DND-41 (cell line): ENCODE data around the gene ARFIP2.

ENCODE experiments used
- ATAC-seq: fragments of 200-7000 bp; cut with Tn5 transposase; 3 replicates; pipeline ENCODE4 v1.9.1; 2021; ENCODE audit warnings: low read depth; ENCODE audit not compliant: insufficient read depth
- DNase-seq: peaks from one replicate; pipeline ENCODE4 v3.0.0-alpha.2; 2020
- H2AFZ ChIP-seq: 2 replicates; pipeline ENCODE4 v1.6.0; 2012; ENCODE audit warnings: low read depth, low read length
- H3K27ac ChIP-seq: 2 replicates; pipeline ENCODE4 v1.5.1; 2012; ENCODE audit warnings: low read length, inconsistent platforms
- H3K27me3 ChIP-seq: fragments of 200-600 bp; sonication (generic); 2 replicates; pipeline ENCODE4 v1.6.0; 2012; ENCODE audit warnings: low read length, mild to moderate bottlenecking, inconsistent platforms; ENCODE audit not compliant: insufficient read depth, poor library complexity
- H3K36me3 ChIP-seq: 2 replicates; pipeline ENCODE4 v1.5.1; 2012; ENCODE audit warnings: low read length, inconsistent platforms; ENCODE audit not compliant: insufficient read depth
- H3K4me1 ChIP-seq: 2 replicates; pipeline ENCODE4 v1.5.1; 2012; ENCODE audit warnings: mild to moderate bottlenecking, low read length; ENCODE audit not compliant: insufficient read depth
- H3K4me2 ChIP-seq: 2 replicates; pipeline ENCODE4 v1.6.0; 2012; ENCODE audit warnings: mild to moderate bottlenecking, moderate library complexity, low read length, inconsistent platforms; ENCODE audit not compliant: insufficient read depth
- H3K4me3 ChIP-seq, 2 experiments: fragments of 200-600 bp in 1 of 2; shearing (Covaris generic) in 1 of 2; 2 replicates each; pipeline ENCODE4 v1.5.1; 2012 to 2016; ENCODE audit warnings: inconsistent platforms in 2 of 2, low read length in 2 of 2, mild to moderate bottlenecking in 2 of 2, low read depth in 1 of 2, moderate library complexity in 1 of 2
- H3K79me2 ChIP-seq: 2 replicates; pipeline ENCODE4 v1.6.0; 2012; ENCODE audit warnings: low read length, inconsistent platforms; ENCODE audit not compliant: insufficient read depth
- H3K9ac ChIP-seq: 2 replicates; pipeline ENCODE4 v1.6.0; 2012; ENCODE audit warnings: low read depth, mild to moderate bottlenecking, inconsistent platforms, low read length, moderate library complexity
- H3K9me3 ChIP-seq: 2 replicates; pipeline ENCODE4 v1.5.1; 2012; ENCODE audit warnings: low read length, moderate library complexity, mild to moderate bottlenecking, inconsistent platforms; ENCODE audit not compliant: insufficient read depth, severe bottlenecking
- H4K20me1 ChIP-seq: 2 replicates; pipeline ENCODE4 v1.6.0; 2012; ENCODE audit warnings: low read length; ENCODE audit not compliant: insufficient read depth
- EZH2 ChIP-seq: IDR thresholded peaks from 3 replicates; pipeline ENCODE4 v1.6.1; 2012; ENCODE audit warnings: borderline replicate concordance, low read depth, mild to moderate bottlenecking, moderate library complexity, low read length, inconsistent platforms; ENCODE audit not compliant: severe bottlenecking
- TF ChIP-seq, protein P1 (sequence below): IDR thresholded peaks from 2 replicates; pipeline ENCODE4 v1.5.1; 2012; ENCODE audit warnings: borderline replicate concordance, low read length, moderate library complexity, mild to moderate bottlenecking; ENCODE audit not compliant: poor library complexity, severe bottlenecking; ENCODE audit errors: extremely low read depth

ARFIP2 gene

DNA sequence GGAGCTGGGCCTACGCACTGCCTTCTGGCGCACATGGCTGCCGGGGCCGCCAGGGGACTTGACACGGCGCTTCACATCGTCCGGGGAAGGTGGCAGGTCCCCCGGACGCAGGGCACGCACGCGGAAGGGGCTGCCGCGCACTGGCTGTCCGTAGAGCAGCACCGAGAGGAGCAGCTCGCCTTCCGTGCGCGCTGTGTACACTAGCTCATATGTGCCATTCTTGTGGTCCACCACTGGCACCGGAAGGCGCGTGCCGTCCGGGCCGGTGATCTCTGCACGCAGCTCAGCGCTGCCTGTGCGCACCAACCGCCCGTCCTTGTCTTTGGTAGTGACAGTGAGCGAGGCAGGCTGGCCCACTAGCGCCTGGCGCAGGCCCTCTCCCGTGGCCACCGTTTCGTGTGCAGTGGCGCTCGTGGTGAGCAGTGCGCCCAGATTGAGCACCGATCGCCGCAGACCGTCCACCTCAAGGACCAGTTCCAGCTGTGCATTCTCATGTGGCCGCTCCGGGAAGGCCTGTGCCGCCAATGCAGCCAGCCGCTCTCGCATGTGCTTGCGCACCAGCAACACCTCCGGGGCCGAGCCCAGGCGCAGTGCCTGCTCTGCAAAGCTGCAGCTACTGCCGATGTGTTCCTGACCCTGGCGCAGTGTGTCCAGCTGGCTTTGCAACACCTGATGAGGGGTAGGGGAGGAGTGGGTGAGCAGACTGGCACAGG lies 24.6 kb downstream of the ARFIP2 start:
- no peak for ATAC-seq
- no peak overlapping the region for H3K4me2 ChIP-seq
- TF ChIP-seq EZH2, result no peak
- TF ChIP-seq, protein P1, sequence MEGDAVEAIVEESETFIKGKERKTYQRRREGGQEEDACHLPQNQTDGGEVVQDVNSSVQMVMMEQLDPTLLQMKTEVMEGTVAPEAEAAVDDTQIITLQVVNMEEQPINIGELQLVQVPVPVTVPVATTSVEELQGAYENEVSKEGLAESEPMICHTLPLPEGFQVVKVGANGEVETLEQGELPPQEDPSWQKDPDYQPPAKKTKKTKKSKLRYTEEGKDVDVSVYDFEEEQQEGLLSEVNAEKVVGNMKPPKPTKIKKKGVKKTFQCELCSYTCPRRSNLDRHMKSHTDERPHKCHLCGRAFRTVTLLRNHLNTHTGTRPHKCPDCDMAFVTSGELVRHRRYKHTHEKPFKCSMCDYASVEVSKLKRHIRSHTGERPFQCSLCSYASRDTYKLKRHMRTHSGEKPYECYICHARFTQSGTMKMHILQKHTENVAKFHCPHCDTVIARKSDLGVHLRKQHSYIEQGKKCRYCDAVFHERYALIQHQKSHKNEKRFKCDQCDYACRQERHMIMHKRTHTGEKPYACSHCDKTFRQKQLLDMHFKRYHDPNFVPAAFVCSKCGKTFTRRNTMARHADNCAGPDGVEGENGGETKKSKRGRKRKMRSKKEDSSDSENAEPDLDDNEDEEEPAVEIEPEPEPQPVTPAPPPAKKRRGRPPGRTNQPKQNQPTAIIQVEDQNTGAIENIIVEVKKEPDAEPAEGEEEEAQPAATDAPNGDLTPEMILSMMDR, result no peak
- no peaks in the 10 kb centered on the region for H3K79me2 ChIP-seq
- H3K36me3 ChIP-seq, result peaks cover 22% of the 10 kb centered on the region
- H3K27me3 ChIP-seq, result no peaks in the 10 kb centered on the region
- H3K9ac ChIP-seq, result no peak overlapping the region
- no peak overlapping the region for H3K4me3 ChIP-seq
- no peak for DNase-seq
- H4K20me1 ChIP-seq, result no peaks in the 10 kb centered on the region
- no peaks in the 10 kb centered on the region for H3K4me1 ChIP-seq
- no peak overlapping the region for H2AFZ ChIP-seq
- no peaks in the 10 kb centered on the region for H3K9me3 ChIP-seq
- no peak overlapping the region for H3K27ac ChIP-seq

GRCh38 chr11:6455070-6455469 lies 26.1 kb downstream of the ARFIP2 start:
- Histone ChIP-seq H3K27ac (no peak overlapping the region), H3K9ac (no peak overlapping the region), H3K9me3 (no peaks in the 10 kb centered on the region), H3K4me3 (no peak overlapping the region), H2AFZ (no peak overlapping the region), H3K36me3 (peaks cover 30% of the 10 kb centered on the region), H3K79me2 (no peaks in the 10 kb centered on the region), H3K27me3 (no peaks in the 10 kb centered on the region), H4K20me1 (no peaks in the 10 kb centered on the region), H3K4me1 (no peaks in the 10 kb centered on the region), H3K4me2 (no peak overlapping the region)
- DNase-seq, result no peak
- ATAC-seq, result no peak
- no peak for TF ChIP-seq EZH2
- TF ChIP-seq, protein P1, result no peak

GRCh38 chr11:6453152-6453551 lies 28.0 kb downstream of the ARFIP2 start:
- no peaks in the 10 kb centered on the region for H3K9me3 ChIP-seq
- no peak for TF ChIP-seq EZH2
- TF ChIP-seq, protein P1, result no peak
- H3K4me1 ChIP-seq, result no peaks in the 10 kb centered on the region
- no peak overlapping the region for H2AFZ ChIP-seq
- H3K27ac ChIP-seq, result no peak overlapping the region
- H3K4me3 ChIP-seq, result no peak overlapping the region
- H3K36me3 ChIP-seq, result peaks cover 30% of the 10 kb centered on the region
- no peaks in the 10 kb centered on the region for H3K79me2 ChIP-seq
- H3K9ac ChIP-seq, result no peak overlapping the region
- no peaks in the 10 kb centered on the region for H4K20me1 ChIP-seq
- H3K4me2 ChIP-seq, result no peak overlapping the region
- no peak for DNase-seq
- ATAC-seq, result no peak
- no peaks in the 10 kb centered on the region for H3K27me3 ChIP-seq
